Hepatic stellate cell (primary cell): Measurements from ENCODE around the gene GSTP1.
"Not testable (repeated sequence)": the region's sequence is repeated elsewhere in the genome, so short reads cannot be mapped to it uniquely, and the experiment has no call there.

Experiments
- DNase-seq: peaks from one replicate; pipeline ENCODE4 v3.0.0; 2011; ENCODE audit warnings: low spot score

Gene GSTP1

DNA sequence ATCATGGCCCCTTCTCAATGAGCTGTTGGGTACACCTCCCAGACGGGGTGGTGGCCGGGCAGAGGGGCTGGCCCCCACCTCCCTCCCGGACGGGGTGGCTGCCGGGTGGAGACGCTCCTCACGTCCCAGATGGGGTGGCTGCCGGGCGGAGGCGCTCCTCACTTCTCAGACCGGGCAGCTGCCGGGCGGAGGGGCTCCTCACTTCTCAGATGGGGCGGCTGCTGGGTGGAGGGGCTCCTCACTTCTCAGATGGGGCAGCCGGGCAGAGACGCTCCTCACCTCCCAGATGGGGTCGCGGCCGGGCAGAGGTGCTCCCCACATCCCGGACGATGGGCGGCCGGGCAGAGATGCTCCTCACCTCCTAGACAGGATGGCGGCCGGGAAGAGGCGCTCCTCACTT, 14.4 kb downstream of the GSTP1 start:
- DNase-seq, result not testable (repeated sequence)

DNA sequence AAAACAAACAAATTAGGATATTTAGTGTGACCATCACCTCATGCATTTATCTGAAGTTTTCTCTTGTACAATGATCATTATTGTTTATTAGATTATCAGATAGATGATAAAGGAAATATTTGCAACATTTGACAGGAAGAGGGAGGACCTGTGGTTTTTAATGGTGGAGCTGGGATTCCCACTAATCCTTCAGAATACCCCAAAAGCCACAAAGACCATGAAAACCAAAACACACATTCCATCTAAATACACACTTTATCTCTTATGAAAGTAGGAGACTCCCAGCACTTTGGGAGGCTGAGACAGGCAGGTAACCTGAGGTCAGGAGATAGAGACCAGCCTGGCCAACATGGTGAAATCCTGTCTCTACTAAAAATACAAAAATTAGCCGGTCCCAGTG, 15.5 kb downstream of the GSTP1 start:
- DNase-seq, result no peak

DNA sequence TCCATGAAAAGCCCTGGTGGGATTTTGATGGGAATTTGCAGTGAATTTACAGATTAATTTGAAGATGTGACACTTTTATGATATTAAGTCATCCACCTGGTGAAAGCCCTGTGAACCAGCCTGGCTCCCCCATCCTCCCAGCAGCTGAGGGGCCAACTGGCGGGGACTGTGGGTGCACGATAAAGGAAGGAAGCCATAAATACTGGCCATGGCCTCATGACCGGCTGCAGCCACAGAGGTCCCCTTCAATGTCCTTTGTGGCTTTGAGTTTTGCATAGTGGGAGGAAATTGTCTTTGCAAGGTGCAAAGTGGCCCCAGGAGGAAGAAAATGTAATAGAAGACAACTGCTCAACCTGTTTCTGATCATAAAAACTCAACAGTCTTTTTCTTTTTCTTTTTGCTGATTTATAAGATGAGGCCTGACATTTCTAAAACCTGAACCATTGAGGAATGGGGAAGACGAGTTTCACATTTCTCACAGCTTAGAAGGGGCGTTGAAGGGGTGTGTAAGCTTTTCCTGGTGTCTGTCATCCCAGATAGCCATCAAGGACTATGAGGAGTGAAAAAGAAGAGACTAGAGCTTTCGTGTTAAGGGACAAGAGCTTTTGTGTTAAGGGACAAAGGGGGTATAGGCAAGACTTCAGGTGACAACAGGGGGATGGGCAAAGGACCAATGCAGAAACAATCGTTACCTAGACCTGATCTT, 16.9 kb downstream of the GSTP1 start:
- no peak for DNase-seq

DNA sequence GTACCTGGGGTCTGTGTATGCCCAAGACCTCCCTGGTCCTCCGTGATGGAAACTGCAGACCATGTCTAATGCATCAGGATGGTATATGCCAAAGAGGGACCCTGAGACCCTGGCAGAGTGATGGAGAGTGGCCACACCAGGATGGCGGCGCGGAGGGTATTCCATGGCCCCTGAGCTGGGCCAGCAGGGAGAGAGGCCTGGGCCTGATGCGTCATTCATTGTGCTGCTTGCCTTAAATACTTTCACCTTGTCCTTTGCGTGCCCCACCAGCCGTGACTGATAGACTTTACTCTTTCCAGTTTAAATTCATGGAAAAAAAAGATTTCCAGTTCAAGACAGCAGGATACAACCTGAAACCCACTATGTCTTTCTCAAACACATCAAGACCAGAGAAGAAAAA, 17.5 kb downstream of the GSTP1 start:
- DNase-seq, result no peak

DNA sequence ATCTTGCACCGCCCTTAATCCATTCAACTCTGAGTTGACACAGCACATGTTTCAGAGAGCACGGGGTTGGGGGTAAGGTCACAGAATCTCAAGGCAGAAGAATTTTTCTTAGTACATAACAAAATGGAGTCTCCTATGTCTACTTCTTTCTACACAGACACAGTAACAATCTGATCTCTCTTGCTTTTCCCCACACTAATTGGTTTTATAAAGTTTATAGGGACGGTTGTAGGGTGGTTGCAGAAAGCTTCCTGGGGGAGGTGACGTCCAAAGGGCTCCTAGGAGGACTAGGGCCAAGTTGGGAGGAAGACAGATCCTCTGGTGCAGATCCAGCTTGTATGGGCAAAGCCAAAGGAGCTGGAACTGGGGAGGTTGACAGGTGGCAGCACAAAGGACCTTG, 20.5 kb downstream of the GSTP1 start:
- not testable (repeated sequence) for DNase-seq

DNA sequence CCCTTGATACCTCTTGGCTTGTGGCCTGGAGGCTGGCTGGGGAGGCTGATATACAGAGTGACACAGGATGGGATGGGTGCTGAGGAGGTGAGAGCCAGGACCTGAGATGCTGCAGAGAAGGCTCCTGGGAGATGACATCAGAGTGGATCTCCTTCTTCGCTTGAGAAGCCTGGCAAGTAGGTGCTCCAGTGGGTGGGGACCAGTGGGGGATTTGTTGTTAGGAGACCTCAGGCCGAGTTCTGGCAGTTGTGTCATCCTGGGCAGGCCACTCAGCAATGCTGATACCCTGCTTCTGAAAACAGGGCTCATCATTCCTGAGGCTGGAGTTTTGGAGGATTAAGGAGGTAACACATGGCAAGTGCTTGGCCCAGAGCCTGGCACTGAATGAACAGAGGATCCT, 21.2 kb downstream of the GSTP1 start:
- no peak for DNase-seq

DNA sequence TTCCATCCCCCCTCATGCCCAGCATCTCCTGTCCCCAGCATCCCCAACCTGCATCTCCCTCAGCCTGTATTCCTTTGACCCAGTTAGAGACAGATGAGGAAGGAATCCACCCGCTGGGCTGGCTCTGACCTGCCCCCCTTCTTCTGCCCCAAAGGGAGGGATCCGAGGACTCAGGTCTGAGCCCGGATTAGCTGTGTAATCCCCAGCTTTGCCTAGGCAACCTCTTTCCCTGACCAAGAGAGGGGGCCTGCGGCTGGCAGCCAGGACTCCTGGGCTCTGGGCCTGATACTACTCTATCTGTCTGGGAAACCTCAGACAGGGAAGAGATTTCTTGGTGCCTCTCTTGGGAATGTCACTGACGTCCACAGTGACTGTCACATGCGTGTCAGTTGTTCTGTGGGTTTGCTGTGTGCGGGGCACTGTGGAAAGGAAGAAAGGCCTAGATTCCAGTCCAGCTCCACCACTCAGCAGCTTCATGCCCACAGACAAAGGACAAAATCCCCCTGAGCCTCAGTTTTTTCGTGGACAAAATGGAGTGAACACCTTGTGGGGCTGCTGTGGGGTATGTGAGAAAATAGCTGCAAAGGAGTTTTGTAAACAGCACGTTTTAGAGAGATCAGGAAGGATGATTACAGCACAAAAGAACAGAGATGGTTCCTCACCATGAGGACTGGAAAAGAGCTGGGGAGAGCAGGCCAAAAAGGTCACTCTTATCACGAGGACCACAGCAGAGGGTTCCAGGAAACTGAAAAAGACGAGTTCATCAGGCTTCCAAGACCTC, 21.8 kb downstream of the GSTP1 start:
- no peak for DNase-seq

DNA sequence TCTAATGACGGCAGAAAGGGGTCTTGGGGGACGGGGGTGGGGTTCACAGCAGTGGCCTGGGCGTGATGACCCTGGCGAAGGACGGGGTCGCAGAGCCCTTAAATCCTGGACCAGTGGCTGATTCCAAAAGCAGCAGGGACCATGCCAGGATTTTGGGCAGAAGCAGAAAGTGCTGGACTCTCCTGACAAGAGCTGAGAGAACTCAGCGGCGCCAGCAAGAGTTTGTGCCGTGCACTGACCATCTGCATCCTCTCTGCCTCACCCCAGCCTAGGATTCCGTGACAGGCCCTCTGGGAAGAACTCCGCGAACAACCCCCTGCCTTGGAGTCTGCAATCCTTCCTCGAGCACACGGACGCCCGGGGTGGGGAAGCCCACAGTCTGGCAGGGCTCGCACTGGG, 22.5 kb downstream of the GSTP1 start:
- DNase-seq, result peak; percentile 55

DNA sequence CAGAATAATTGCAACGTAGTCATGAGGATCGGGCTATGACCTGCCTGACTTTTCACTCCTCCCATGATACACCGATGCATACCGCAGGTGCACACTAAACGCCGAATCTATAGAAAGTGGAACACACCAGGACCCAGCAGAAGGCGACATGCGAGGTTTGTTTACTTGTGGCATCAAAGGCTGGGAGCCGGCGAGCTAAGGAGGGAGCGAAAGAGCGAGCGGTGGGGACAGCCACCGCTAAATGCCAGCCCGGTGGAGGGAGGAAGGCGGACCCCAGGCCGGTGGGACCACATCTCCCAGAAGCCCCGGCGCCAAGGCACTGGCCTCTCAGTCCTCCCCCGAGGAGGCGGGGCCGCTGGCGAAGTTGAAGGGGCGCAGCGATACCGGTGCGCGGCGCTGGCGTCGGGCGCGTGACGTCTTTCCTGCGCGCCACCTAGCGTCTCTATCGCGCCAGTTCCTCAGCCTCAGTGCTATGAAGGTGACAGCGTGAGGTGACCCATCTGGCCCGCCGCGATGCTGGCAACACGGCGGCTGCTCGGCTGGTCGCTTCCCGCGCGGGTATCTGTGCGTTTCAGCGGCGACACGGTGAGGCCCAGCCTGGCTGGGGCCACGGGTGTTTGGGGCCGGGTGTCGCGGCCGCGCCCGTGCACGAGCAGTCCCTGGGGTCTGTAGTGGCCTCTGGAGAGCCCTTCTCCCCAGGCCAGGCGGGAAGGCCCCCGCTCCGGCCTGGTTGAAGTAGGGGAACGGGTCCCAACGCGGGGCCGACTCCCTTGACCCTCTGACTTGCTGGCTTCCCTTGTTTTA, 23.1 kb downstream of the GSTP1 start, which contains the start of gene NDUFV1:
NDUFV1 (plus strand) TSS at position 445 of the 804 bp plus-strand sequence; CDS start at position 514, 69 bp downstream.
- peak; percentile 91 for DNase-seq

DNA sequence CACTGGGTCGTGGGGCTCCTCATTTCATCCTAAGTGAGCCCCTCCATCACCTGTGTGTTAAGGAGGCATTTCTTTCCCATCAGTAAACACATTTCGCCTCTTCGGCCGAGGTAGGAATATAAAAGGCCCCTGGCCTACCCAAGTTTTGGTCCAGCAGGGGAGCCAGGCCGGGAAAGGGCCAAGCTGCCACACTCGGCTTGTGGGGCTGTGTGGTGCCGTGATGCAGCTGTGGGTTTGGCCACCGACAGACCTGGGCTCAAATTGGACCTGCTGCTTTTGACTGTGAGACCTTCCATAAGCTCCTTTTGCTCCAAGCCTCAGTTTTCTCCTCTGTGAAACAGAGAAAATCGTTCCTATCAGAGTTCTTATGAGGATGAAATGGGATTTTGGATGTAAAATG, 23.9 kb downstream of the GSTP1 start:
- no peak for DNase-seq

DNA sequence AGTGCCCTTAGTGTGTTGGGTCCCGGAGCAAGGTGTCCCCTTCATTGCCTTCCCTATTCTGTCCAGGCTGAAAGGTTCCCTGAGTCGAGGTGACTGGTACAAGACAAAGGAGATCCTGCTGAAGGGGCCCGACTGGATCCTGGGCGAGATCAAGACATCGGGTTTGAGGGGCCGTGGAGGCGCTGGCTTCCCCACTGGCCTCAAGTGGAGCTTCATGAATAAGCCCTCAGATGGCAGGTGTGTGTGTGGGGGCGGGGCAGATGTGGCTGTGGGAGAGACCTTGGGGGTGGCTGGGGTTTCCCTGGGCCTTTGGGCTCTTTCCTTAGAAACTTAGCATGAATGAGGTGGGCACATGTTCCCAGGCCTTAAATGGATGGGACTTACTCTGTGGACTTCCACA, 24.9 kb downstream of the GSTP1 start:
- no peak for DNase-seq

DNA sequence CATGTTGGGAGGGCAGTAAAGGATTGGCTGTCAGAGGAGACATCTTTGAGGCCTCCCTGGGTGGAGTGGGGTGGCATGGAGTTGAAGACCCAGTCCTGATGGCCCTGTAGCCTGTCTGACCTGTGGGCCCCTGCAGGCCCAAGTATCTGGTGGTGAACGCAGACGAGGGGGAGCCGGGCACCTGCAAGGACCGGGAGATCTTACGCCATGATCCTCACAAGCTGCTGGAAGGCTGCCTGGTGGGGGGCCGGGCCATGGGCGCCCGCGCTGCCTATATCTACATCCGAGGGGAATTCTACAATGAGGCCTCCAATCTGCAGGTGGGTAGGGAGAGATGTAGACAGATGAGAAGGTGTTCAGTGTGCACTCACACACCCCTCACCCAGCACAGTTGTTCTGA, 25.7 kb downstream of the GSTP1 start:
- DNase-seq, result no peak

DNA sequence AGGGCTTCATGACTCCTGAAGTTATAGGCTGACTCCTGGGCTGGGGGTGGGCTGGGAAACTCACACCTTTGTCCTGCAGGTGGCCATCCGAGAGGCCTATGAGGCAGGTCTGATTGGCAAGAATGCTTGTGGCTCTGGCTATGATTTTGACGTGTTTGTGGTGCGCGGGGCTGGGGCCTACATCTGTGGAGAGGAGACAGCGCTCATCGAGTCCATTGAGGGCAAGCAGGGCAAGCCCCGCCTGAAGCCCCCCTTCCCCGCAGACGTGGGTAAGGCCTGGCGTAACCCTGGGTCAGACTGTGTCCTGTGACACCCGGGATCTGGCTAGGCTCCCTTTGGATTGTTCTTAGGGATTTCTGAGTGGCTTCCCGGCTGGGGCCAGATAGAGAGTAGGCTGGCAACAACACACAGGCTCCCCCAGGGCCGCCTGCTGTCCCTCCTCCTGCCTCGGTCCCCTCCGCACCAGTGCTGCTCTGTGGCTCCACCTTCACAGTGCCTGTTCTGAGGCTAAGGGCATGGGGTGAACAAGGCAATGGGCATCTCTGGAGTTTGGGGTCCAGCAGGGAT, 26.8 kb downstream of the GSTP1 start:
- no peak for DNase-seq

DNA sequence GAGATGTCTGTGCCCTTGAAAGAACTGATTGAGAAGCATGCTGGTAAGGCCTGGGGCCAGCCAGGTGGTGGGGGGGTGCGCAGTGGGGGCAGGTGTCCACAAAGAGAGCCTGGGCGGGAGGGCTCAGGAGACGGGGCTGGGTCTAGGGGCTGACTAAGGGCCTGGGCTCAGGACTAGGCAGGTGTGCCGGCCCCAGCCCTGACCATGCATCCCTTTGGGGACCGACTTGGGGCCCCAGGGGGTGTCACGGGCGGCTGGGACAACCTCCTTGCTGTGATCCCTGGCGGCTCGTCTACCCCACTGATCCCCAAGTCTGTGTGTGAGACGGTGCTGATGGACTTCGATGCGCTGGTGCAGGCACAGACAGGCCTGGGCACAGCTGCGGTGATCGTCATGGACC, 27.6 kb downstream of the GSTP1 start:
- DNase-seq, result no peak

DNA sequence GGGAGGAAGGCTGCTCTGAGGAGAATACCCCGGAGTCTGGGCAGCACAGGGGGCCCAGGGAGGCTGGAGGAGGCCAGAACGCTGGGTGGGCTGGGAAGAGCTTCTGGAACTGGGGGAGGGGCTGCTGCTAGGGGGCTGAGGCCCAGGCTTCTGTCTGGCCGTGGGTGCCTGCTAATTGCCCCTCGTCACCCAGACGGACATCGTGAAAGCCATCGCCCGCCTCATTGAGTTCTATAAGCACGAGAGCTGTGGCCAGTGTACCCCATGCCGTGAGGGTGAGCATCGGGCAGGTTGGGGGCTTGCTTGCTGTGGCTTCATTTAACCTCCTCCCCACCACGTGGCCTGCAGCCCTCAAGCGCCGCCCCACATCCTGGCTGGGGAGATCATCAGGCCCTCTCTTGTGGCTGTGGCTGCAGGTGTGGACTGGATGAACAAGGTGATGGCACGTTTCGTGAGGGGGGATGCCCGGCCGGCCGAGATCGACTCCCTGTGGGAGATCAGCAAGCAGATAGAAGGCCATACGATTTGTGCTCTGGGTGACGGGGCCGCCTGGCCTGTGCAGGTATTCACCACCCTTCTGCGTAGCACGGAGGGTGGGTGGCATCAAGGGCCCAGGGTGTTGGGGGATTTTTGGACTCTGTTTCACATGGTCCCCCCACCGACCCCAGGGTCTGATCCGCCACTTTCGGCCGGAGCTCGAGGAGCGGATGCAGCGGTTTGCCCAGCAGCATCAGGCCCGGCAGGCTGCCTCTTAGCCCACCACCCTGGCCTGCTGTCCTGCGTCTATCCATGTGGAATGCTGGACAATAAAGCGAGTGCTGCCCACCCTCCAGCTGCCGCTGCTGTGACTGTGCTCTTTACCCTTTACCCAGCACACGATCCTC, 28.3 kb downstream of the GSTP1 start:
- no peak for DNase-seq

DNA sequence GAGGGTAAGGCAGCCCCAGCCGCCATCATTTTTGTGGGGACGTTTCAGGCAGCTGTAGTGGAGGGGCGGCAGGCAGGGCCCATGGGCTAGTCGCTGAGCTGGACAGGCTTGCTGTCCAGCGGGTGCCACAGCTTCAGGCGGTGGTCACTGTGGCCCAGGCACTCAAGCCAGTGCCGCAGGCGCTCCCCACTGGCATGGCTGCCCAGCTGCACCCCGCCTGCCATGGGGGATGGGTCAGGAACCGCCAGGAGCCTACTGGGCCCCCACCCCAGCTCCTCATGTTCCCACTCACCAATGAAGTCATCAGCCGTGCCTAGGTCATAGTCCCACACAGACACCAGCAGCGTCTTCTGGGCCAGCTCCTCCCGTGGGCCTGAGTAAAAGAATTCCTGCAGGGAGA, 29.1 kb downstream of the GSTP1 start:
- DNase-seq, result no peak

DNA sequence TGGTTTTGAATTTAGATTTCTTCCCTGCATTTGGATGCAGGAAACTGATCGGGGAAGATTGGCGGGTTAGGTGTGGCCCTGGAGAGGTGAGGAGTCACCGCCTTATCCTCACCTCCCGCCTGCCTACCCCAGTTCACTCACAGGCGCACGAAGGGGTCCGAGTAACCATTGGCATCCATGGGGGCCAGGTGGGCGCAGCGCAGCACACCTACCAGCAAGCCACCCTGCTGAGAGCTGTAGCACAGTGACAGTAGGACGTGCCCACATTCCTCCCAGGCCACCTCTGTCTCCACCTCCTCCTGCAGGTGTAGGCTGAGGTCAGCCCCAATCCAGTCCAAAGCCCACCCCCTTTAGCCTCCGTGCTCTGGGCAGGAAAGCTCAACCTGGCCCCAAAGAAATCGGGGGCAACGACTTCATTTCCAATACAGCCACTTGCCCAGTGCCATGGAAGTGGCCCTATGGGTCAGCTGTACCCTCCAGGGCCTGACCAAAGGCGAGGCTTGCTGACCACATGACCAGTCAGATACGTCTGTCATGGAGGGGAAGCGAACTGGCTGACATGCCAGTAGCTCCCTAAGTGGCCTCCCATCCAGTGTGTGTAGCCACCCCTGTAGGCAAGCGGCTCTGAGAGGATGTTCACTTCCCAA, 29.8 kb downstream of the GSTP1 start:
- no peak for DNase-seq

DNA sequence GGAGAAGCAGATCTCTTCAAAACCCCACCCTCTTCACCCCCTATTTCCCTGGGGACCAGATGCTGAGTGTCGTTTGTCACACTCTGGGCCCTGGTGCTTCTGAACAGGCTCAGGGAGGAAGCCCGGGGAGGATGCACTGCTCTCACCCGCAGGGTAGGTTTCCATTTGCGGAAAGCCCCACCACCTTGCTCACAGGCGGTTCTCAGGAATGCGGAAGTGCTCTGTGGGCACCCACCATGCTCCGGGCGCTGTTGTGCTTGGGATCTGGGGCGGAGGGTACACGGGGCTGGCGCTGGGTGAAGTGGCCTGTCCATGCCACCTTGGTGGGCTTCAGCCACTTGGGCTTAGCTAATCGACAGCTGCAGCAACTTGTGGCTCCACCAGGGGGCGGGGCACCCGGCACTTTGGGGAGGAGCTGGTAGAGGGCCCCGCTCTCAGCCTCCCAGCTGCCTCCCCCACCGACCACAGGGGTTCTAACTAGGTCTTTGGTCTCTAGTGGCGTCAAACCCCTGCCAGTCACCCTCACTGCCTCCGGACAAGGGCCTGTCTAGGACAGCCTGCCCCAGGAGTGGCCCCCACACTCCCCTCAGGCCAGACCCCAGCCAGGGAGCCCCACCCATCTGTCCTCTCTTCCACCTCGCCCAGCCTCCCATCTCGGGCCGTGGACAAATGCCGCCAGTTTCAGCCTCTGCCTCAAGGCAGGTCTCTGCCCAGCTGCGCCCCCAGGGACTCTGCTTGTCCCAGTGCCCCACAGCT, 30.5 kb downstream of the GSTP1 start:
- DNase-seq, result peak; percentile 55

DNA sequence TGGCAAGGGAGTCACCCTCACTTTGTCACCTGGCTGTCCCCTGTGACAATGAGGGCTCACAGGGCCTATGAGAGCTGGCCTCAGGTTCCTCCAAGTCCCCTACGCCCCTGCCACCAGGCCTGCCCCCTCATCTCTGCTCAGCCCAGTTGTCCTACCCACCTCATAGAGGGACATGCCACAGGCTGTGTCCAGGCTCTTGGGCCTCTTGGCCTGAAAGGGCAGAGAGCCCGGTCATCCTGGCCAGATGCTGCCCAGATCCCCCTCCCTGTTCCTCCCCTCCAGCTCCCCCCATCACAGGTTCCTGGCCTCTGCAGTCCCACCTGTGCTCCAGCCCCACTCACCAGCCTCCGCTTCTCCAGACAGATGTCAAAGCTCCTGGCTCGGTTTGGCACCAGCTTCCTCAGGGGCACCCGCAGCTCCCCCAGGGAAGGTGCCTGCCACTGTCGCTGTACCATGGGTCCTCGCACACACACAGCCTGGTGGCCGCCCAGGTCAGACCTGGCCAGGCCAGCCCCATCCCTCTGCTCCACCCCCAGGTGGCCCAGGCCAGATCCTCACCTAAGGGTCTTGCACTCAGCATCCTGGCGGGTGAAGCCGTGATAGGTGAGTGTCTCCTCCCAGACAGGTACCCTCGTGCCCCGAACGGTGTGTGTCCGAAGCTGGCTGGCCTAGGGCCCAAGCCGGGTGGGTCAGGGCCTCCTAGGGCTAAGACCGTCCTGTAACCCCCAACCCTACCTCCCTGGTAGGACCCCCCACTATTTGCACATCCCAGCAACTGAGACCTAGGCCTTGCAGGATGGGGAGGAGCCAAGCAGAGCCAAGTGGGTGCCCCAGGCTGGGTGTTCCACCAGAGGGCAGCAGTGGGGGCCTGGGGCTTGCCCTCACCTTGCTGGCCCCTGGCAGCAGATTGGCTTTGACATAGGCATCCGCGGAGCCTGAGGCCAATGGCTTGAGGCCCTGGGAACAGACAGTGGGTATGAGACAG, 31.4 kb downstream of the GSTP1 start:
- DNase-seq, result peak; percentile 60
